ENCODE measurements around the gene TDRD7.

The TDRD7 gene

DNA sequence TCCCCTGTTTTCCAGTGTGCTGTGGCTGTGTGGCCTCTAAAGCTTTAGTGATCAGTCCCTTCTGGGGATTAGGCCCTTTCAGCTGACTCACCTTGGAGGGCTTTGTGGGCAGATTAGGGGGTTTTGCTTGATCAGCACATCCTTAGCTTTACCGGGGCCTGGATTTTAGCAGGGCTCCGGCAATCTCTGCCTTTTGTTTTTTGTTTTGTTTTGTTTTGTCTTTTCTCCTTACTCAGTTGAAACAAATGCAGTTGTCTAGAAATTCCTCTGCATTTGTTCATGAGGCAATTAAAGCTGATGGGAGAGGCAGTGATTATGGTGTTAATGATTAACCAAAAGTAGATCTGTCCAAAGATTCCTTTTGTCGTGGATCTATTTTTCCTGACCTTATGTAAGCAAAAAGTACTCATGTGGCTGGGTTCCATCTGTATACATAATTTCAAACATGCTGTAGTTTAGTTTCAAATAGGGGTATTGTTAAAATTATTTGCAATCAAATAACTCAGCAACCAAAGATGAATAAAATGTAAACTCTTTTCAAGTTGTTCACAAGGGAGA lies 5.2 kb upstream of the TDRD7 start:
- TF ChIP-seq, protein P1, sequence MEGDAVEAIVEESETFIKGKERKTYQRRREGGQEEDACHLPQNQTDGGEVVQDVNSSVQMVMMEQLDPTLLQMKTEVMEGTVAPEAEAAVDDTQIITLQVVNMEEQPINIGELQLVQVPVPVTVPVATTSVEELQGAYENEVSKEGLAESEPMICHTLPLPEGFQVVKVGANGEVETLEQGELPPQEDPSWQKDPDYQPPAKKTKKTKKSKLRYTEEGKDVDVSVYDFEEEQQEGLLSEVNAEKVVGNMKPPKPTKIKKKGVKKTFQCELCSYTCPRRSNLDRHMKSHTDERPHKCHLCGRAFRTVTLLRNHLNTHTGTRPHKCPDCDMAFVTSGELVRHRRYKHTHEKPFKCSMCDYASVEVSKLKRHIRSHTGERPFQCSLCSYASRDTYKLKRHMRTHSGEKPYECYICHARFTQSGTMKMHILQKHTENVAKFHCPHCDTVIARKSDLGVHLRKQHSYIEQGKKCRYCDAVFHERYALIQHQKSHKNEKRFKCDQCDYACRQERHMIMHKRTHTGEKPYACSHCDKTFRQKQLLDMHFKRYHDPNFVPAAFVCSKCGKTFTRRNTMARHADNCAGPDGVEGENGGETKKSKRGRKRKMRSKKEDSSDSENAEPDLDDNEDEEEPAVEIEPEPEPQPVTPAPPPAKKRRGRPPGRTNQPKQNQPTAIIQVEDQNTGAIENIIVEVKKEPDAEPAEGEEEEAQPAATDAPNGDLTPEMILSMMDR (IDR thresholded peaks at IDR 0.05): no peak
- H3K4me1 ChIP-seq: peaks cover 0 to 3% (median 0%) of the 10 kb centered on the region in 4 donors
- H3K36me3 ChIP-seq: no peaks in the 10 kb centered on the region
- H3K27me3 ChIP-seq: peaks cover 0 to 7% of the 10 kb centered on the region in 2 donors
- DNase-seq: no peak
- H3K27ac ChIP-seq: no peak overlapping the region
- peaks cover 0 to 17% (median 15%) of the 10 kb centered on the region in 3 donors for H3K9me3 ChIP-seq
- H3K4me3 ChIP-seq: no peak overlapping the region
- intact Hi-C loops (cut with DNase I; ENCODE audit: low total_unique reads): no loop called here

DNA sequence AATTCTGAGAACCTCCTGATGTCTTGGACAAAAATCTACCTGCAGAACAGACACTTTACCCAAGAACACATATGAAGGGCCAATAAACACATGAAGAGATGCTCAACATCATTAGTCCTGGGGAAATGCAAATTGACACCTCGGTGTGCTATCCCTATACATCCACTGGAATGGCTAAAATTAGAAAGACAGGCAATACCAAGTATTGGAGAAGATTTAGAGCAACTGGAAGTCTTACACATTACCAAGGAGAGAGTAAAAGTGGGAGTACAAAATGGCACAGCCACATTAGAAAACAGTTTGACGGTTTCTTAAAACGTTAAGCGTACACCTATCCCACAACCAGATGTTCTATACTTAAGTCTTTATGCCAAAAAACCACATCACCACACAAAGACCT lies 3.3 kb upstream of the TDRD7 start:
- TF ChIP-seq, protein P1 (IDR thresholded peaks at IDR 0.05): no peak
- intact Hi-C loops (cut with DNase I; ENCODE audit: low total_unique reads): no loop called here
- peaks cover 0 to 13% (median 9%) of the 10 kb centered on the region in 3 donors for H3K9me3 ChIP-seq

DNA sequence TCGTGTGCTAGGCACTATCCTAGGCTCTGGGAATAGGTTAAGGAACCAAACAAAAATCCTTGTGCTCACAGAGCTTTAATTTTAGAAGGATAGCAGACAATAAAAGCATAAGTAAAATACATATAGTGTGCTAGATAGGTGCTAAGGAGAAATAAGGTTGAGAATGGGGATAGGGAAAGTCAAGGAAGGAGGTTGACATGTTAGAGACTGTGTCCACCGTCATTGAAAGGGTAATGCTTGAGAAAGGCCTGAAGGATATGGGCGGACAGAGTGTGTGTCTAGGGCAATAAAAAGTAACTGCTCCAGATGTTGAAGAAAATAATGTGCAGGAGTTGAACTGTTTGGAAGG lies 482 bp upstream of the TDRD7 start:
- intact Hi-C loops (cut with DNase I; ENCODE audit: low total_unique reads): loop anchor here (5.0 kb wide), 1 partner anchor 186 kb away; no protein-coding TSS in a partner anchor
- H3K9me3 ChIP-seq: no peaks in the 10 kb centered on the region
- H3K27me3 ChIP-seq: peaks cover 0 to 3% of the 10 kb centered on the region in 2 donors
- peaks cover 0 to 25% (median 12%) of the 10 kb centered on the region in 4 donors for H3K4me1 ChIP-seq
- H3K27ac ChIP-seq: peak overlapping the region; percentile 43 to 93
- H3K4me3 ChIP-seq: peak overlapping the region; percentile 96 to 100
- TF ChIP-seq, protein P1 (IDR thresholded peaks at IDR 0.05): no peak
- no peaks in the 10 kb centered on the region for H3K36me3 ChIP-seq
- DNase-seq: no peak

More for the DNA sequence above, 3.3 kb upstream of the TDRD7 start:
- Histone ChIP-seq H3K27me3 (peaks cover 0 to 7% of the 10 kb centered on the region in 2 donors), H3K4me1 (peaks cover 0 to 11% (median 9%) of the 10 kb centered on the region in 4 donors), H3K4me3 (no peak overlapping the region), H3K36me3 (no peaks in the 10 kb centered on the region), H3K27ac (no peak overlapping the region)
- no peak for DNase-seq

DNA sequence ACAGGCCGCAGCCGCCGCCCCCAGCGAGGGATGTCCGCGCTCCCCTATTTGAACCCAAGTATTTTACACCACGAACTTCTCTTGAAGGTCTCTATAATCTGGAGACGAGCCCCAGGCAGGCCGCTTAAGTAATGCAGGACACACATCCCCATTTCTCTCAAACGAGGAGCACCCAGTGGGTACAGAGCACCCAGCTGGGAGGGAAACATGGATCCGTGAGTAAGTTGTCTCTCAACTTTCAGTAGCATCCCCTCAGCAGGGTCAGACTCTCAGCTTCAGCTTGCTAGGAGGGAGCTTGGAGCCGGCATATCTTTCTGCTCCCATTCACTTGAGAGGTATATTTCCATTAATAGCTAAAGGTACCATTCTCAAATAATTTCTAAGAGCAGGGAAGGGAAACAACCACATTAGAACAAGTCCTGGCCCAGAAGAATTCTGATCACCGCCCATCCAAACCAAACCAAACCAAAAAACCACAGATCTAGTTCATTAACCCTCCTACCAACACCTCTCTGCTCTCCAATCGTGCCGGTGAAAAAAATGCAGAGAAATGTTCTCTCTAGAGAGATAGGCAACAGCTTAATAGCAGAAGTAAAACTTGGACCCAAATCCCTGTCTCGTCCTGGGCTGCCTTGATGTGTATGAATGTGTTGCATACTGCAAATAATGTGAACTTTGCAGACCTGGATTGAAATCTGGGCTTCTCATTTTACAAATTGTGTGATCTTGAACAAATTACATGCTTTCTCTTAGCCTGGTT lies 910 bp downstream of the TDRD7 start:
- peak in 1 of 2 donors; percentile 28 for DNase-seq
- peak overlapping the region; percentile 91 to 93 for H3K27ac ChIP-seq
- peak overlapping the region; percentile 96 to 100 for H3K4me3 ChIP-seq
- TF ChIP-seq, protein P1 (IDR thresholded peaks at IDR 0.05): no peak
- intact Hi-C loops (cut with DNase I; ENCODE audit: low total_unique reads): loop anchor here (5.0 kb wide), 1 partner anchor 184 kb away; no protein-coding TSS in a partner anchor
- H3K4me1 ChIP-seq: peaks cover 0 to 25% (median 12%) of the 10 kb centered on the region in 4 donors
- no peaks in the 10 kb centered on the region for H3K9me3 ChIP-seq
- H3K27me3 ChIP-seq: peaks cover 0 to 3% of the 10 kb centered on the region in 2 donors
- no peaks in the 10 kb centered on the region for H3K36me3 ChIP-seq

DNA sequence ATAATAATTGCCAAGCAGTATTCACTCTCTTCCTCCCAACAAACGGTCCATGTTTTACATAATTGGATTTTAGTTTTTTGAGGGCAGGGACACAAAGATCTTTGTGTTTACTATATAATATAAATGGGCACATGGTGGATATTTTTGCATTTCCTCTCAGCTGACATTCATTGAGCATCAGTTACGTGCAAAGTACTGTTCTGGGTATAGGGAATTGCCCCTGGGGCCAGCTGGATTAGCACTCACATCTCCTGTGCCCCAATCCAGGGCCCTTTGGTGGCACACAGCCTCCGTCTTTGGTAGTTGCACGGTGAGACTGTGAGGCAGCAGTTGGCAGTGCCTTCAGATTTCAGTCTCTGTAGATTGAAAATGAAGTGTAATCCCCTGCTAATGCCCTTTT lies 1.6 kb downstream of the TDRD7 start:
- Histone ChIP-seq H3K4me3 (no peak overlapping the region), H3K27ac (peak overlapping the region in 1 of 2 donors; percentile 91), H3K9me3 (no peaks in the 10 kb centered on the region), H3K27me3 (peaks cover 0 to under 1% of the 10 kb centered on the region in 2 donors), H3K36me3 (no peaks in the 10 kb centered on the region), H3K4me1 (peaks cover 0 to 25% (median 12%) of the 10 kb centered on the region in 4 donors)
- intact Hi-C loops (cut with DNase I; ENCODE audit: low total_unique reads): loop anchor here (5.0 kb wide), 1 partner anchor 184 kb away; no protein-coding TSS in a partner anchor
- TF ChIP-seq, protein P1 (IDR thresholded peaks at IDR 0.05): no peak
- DNase-seq: no peak
